ENCODE measurements around the gene PNLIPRP2.

GRCh38 chr10:116629340-116629739 lies 8.6 kb downstream of the PNLIPRP2 start:
- no peak for TF ChIP-seq CTCF (conservative IDR thresholded peaks at IDR 0.05; ENCODE audit: low read length)
- no peak for TF ChIP-seq EZH2phosphoT487 (IDR thresholded peaks at IDR 0.05; ENCODE audit: borderline replicate concordance, low read depth, low read length)
